Adipose tissue (tissue), 3 donors: ENCODE measurements around the gene FDXR. TPM values are rescaled to one million over a fixed set of nuclear protein-coding genes. Genes with fewer than 3 reads are reported as not detected.

Source experiments
- H3K27ac ChIP-seq: one replicate; pipeline ENCODE4 v1.5.1; 2013; ENCODE audit warnings: low read depth, low read length
- WGBS, 3 donors: extraction: QIAGEN DNeasy Blood & Tissue Kit; methylation state at CpG; one replicate each; pipeline ENCODE4 v1.1.7; 2013; 5-methylcytosine and 5-hydroxymethylcytosine counted together
- polyA plus RNA-seq, 3 donors: library from polyadenylated mRNA; stranded (reverse); fragments of 200-250 nt; gene quantifications; one replicate each; pipeline ENCODE4 v1.2.3, GENCODE V29; 2013
- donor health status: healthy with polysubstance abuse.
- donor health status: Bipolar disorder and iron deficiency.
- donor health status: healthy.

Gene FDXR
- polyA plus RNA-seq, 3 donors, result 5.7 to 14.1 (median 6.2) TPM

DNA sequence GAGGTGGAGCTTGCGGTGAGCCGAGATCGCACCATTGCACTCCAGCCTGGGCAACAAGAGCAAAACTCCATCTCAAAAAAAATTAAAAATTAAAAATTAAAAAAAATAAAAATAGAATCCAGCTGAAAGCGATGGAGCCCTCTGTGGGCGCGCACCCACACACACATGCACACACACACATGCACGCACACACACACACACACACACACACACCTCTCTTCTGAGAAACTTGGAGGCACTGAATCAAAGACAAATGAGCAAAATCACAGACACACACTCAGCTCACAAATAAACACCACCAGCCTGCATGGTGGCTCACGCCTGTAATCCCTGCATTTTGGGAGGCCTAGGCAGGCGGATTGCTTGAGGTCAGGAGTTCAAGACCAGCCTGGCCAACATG is 30.2 kb upstream of the FDXR start:
- no peak overlapping the region for H3K27ac ChIP-seq
- WGBS, 3 donors, result 82 to 88% (median 85%) methylated on average over 9 of the region's 9 CpGs

DNA sequence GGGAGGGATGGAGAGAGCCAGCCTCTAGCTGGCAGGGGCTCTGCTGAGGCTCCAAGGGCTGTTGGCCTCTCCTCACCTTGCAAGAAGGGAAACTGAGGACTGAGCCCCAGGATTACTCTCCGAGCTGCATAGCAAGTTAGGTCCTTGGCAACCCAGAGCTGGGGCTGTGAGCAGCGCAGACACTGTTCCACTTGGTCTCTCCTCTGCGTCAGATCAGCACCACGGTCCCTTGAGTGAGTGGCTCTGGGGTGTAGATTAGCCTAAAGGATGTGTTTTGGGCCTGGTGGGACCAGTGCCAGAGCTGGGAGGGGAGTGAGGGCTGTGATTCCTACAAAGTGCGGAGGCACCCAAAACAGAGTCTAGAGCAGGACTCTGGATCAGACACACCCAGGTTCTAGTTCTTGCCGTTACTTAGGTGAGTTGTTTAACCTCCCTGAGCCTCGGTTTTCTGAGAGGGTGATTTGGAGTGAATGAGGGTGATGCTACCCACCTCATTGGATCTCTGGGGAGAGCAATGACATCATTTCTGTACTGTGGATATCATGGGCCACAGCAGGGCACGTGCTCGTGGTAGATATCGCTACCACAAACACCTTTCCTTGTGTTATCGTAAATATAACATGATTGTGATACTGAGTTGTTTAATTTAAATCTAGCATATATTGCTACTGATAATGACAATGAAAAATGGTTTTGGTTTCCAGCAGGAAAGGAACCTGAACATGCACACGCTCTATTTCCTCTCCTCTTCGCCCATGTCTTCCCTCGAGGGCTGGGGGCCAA is 28.8 kb upstream of the FDXR start:
- H3K27ac ChIP-seq, result no peak overlapping the region
- WGBS, 3 donors, result 51 to 78% (median 57%) methylated on average over 14 of the region's 14 CpGs

DNA sequence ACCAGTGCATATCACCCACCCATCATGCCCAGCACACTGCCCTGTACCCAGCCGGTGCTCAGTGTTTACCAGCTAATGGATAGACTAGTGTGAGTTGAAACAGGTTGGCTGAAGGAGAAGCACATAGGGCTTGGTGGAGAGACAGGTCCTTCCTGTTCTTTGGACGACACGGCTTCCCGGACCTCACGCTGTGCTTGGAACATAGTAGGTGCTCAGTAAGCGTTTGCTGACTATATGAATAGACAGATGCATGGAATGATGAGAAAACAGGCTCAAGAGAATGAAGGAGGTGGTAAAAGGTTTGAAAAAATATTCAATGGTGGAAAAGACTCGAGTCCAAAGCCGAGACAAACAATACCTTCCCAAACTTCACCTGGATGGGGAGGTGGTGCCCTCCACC is 27.4 kb upstream of the FDXR start:
- 83 to 87% (median 84%) methylated on average over 8 of the region's 8 CpGs for WGBS, 3 donors
- H3K27ac ChIP-seq, result no peak overlapping the region

DNA sequence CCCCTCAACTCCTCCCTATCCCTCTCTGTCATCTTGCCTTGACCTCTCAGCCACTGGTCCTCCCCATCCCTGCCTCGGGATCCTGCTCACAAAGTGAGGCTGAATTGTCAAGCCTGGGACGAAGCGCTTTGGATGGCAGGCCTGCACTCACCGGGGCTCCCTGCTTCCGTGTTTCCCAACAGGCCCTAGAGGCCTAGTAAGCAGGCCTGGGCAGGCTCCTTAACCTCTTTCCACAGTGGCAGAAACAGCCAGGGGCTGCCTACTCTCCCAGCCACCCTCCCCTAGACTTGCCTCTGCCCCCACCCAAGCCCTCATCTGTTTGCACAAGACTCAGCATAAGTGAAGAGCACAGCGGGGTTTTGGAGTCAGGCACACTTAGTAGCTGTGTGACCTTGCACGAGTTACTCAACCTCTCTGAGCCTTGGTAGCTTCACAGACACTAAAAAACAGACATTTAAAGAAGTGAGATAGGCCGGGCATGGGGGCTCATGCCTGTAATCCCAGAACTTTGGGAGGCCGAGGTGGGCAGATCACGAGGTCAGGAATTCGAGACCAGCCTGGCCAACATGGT is 25.7 kb upstream of the FDXR start:
- H3K27ac ChIP-seq, result no peak overlapping the region
- WGBS, 3 donors, result 82 to 86% (median 84%) methylated on average over 11 of the region's 11 CpGs

DNA sequence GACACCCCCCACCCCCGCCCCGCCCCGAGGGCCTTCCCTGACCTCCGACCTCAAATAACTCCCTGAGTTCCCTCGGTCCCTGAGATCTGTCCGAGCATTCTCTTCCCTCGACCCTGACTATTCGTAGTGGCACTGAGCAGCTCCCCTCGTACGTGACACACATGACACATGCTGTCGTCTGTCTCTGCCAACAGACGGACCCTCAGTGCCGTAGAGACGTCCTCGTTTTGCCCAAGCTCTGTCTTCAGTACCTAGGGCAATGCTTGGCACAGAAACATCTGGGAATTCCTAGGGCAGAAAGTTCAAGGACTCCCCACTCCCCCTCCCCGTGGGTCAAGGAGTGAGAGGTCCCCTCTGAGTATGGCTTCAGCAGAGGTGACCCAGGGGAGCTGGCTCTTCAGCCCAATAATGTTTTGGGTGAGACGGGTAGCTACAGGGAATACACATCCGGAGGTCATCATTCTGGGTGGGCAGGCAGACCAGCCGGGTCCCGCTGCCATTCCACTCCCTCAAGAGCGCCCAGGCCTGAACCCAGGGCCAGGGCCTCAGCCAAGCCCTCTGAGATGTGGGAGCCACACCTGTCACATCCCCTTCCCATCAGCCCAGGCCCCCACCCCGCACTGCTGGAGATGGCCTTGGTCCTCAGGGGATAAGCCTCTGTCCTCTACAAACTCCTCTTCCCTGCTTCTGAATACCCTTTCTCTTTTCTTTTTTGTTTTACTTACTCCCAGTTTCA is 21.3 kb upstream of the FDXR start:
- 28 to 34% (median 30%) methylated on average over 22 of the region's 22 CpGs for WGBS, 3 donors
- no peak overlapping the region for H3K27ac ChIP-seq

DNA sequence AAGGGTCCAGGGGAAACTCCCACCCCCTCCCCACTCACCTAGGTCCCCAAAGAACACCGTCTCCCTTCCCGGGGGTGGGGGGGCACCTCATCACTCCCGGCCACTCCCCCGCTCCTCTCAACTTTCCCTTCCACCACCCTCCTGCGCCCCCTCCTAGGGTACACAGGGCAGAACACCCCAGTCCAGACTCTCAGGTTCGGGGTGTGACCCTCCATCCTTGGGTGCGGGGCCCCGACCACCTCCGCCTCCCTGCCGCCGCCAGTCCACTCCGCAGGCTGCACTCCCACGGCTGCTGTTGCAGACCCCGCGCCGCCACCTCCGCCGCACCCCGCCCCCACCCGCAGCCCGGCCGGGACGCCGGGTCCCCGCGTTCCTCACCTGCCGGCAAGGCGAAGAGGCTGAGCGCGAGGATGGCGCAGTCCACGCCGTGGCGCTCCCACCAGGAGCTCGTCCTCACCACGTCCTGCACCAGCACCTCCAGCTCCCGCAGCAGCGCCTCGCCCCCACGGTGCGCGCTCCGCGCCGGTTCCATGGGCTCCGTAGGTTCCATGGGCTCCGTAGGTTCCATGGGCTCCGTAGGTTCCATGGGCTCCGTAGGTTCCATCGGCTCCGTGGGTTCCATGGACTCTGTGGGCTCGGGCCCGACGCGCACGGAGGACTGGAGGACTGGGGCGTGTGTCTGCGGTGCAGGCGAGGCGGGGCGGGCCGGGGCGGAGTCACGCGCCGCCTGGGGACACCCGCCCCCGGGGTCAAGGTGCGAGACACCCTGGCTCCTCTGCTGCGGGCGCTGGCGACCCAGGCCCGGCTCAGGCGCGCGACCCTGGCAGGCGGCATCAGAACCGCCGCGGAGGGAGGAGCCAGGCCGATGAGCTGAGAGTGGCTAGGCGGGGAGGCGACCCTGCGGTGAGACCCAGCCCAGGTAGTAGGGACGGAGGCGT is 20.4 kb upstream of the FDXR start, which contains the start of gene FADS6:
FADS6 (minus strand) TSS at position 660 of the 938 bp plus-strand sequence; CDS start at position 622, 38 bp downstream.
- 4% methylated on average over 75 to 86 of the region's 86 CpGs for WGBS, 3 donors
- no peak within 1 kb of the TSS for H3K27ac ChIP-seq

DNA sequence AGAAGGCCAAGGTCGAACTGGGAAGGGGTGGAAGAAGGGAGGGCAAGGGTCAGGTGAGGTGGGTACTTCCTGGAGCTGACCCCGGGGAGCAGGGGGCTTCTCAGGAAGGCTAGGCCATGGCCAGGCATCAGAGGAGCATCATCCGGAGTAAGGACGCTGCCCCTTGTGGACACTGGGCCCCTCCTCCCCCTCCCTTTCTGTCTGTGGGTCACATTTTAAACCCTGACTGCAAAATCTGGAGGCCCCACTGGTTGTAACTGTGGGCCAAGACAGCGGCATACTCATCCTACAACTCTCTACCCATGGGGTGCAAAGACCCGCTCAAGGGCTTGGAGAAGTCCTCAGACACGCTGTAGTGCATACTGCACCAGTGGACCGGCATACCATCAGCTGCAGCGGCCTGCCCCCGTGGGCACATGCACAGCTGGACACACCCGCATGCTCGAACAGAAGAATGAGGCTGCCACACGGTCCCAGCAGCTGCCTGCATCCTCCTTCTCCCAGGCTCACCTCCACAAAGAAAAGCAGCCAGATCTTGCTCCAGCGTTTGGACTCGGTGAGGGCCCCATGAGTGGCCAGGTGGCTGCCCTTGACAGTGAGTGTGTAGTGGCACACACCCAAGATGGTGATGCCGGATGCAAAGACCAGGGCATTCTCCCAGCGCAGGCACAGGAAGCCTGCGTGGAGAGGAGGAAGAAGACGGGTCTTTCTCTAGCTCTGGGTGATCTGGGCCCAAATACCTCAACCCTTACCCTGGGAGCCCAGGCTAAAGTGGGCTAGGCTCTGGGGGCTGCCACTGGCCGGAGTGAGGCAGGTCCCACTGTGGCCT is 19.4 kb upstream of the FDXR start:
- 47 to 67% (median 65%) methylated on average over 19 to 20 of the region's 20 CpGs for WGBS, 3 donors
- H3K27ac ChIP-seq, result no peak overlapping the region

DNA sequence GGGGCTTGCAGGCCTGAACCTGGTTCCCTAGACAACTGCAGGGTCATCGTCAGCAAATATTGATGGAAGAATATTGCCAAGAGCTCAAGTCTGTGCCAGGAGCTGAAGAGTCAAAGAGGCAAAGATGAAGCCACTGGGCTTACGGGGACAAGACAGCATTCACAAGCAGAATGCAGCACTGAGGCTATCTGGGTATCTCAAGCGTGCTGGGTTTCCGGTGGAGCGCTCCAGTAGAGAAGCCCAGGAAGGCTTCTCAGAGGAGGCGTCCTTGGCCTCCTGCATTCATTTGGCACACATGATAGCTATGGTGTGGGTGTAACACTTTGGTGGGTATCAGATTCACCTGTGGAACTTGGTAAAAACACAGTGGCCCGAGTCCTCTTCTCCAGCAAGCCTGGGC is 17.8 kb upstream of the FDXR start:
- 91 to 94% (median 92%) methylated on average over 7 of the region's 7 CpGs for WGBS, 3 donors
- no peak overlapping the region for H3K27ac ChIP-seq

DNA sequence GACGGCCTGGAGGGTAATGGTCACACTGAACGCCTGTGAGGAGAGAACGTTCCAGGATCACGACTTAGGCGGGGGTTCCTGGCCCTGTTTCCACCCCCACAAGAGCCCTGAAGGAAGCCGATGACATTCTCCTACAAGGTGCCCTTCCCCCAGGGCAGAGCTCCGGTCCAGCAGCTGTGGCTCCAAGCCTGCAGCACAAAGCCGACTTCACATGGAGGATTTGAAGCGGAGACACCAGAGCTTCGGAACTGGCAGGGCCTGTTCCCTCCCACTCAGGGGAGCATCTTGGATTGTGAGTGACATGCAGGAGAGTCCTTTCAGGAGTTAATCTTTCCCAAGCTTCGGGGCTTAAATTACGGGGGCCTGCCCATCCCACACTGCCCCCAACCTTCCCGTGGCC is 15.7 kb upstream of the FDXR start:
- no peak overlapping the region for H3K27ac ChIP-seq
- 51 to 67% (median 56%) methylated on average over 13 of the region's 13 CpGs for WGBS, 3 donors

DNA sequence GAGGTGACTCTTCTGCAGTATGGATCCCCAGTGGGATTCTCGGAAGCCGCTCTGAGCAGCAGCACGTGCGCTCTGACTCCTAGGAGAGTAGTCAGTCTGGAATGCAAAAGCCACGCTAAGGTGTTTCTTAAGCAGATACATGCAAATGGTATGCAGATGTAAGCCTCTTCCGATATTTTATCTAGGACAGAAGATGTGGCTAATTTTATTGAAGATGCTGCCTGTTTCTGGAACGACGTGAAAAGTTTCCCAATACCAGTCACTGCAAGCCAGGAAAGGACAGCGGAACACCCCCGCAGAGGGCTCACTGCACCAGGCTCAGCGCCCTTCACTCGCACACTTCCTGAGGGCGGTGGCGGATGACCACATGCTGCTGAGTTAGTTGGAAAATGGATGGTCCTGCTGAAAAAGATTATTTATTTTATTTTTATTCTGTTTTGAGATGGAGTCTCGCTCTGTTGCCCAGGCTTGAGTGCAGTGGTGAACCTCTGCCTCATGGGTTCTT is 10.5 kb upstream of the FDXR start:
- 51 to 70% (median 51%) methylated on average over 15 of the region's 15 CpGs for WGBS, 3 donors
- H3K27ac ChIP-seq, result no peak overlapping the region

DNA sequence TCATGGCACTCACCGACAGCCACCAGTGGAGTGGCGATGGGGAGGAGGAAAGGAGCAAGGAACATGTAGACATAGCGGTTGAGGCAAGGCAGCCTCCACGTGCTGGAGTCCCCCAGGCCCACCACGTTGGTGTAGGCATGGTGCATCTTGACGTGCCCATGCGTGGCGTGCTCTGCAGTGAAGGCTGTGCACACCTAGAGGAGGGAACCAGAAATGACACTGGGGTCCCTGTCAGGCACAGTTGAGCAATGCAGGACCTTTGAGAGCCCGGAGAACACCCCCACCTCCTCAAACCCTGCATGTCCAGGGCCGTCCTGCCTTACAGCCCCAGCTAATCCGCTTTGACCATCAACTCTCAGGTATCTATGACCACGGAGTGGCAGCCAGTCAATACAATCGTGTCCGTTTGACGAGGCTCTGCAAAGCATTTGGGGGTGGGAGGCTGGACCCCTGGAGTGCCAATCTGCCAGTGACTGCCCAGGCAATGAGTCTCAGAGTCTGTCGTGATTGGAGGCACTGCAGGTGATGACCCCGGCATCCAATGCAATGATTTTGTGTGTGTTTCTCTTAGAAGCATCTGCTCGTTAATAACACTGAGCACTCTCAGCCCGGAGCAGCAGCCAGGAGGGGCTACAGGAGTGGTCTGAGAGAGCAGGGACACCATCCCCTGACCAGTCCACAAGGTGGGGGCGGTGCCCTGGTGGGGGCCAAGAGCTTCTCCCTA is 9.9 kb upstream of the FDXR start:
- 65 to 78% (median 72%) methylated on average over 20 of the region's 20 CpGs for WGBS, 3 donors
- no peak overlapping the region for H3K27ac ChIP-seq

DNA sequence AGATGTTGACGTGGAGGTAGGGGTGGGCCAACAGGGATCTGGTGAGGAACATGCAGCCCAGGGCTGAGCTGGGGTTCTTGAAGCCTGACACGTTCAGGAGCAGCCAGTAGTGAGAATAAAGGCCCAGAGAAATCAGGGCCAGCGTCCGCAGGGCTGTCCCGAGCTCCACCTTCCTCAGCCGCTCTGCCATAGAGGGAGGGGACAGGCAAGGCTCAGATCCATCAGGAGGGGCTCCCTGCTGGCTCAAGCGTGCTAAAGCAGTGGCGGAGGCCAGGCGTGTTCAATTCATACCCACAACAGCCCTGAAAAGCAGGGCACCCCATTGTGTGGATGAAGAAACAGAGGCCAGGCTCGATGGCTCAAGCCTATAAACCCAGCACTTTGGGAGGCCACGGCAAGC is 8.3 kb upstream of the FDXR start:
- no peak overlapping the region for H3K27ac ChIP-seq
- WGBS, 3 donors, result 66 to 78% (median 66%) methylated on average over 11 of the region's 11 CpGs

DNA sequence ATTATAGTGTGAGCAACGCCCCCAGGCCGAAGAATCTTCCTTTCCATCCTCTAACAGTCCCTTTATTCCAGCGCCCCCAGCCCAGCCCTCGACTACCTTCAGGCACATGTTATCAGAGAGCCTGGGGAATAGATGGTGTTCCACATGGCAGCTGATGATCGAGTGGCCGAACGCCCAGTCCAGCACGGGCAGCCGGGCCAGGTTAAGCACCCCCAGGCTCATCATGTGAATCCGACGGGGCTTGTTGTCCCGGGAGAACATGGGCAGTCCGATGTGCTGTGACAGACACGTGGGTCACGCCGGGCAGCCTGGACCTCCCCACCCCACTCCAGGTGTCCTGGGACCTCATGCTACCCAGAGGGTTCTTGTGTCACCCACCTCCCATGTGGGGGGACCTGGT is 6.5 kb upstream of the FDXR start:
- 91 to 94% (median 93%) methylated on average over 16 of the region's 16 CpGs for WGBS, 3 donors
- H3K27ac ChIP-seq, result no peak overlapping the region

DNA sequence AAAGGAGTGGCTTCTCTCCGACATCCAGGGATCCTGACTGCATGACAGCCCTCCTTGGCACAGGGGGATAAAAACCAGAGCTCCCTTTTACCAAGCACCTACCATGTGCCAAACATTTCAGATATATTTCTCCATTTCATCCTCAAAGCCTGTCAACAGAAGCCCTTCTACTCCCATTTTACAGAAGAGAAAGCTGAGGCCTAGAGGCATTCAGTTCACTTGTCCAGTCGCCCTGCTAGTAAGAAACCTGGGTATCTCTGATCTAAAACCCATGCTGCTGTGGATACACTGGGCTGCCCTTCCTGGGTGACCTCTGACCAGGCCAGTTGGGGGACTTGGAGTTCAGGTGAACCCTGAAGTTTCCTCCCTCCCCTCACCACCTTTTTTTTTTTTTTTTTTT is 5.9 kb upstream of the FDXR start:
- WGBS, 3 donors, result 63 to 94% (median 80%) methylated on average over 2 of the region's 2 CpGs
- H3K27ac ChIP-seq, result no peak overlapping the region

DNA sequence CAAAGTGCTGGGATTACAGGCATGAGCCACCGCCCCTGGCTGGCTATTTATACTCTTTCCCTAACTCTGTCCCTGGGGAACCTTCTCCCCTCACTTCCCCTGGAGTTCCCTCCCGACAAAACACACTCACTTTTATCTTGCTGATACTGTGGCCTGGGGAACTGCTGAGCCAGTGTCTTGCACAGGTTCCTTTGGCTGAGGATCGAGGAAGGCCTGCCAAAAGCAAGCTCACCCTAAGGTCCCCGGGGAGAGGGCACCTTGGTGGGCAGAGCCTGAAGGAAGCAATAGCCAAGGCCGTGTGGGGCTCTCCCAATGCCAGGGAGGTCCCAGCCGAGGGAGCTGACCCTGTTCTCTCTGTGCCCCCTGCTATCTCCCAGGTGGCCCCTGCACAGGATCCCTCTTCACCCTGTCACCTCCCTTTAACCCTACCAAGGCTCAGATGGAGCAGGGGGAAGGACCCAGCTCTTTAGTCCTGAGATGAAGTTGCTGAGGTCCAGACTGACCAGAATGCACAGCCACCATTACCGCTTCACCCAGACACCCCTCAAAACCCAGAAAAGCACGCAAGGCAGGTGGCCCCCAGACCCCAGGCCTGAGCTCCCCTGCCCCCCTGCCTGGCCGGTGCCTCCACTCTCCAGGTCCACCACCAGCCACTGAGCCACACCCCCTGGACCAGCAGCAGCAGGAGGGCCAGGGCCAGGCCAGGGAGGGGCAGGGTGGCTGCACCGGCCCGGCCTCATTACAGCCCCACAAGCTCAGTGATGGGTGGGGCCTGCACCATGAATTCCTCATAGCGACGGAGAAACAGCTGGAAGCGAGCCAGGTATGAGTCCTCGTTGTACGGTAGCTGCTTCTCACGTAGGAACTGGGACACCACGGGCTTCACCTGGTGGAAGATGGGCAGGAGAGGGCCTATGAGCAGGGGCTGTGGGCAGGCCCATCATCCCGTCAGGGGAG is 5.1 kb upstream of the FDXR start:
- no peak overlapping the region for H3K27ac ChIP-seq
- 44 to 53% (median 48%) methylated on average over 19 of the region's 19 CpGs for WGBS, 3 donors
